GM23248 (cell line): ENCODE data around the gene ARHGEF4.

Experiments used
- EZH2 ChIP-seq: fragments of 200-600 bp; sonication (generic); IDR thresholded peaks from 2 replicates; pipeline ENCODE4 v1.6.1; 2018; ENCODE audit warnings: antibody characterized with exemption, mild to moderate bottlenecking; ENCODE audit not compliant: insufficient read depth, poor library complexity, severe bottlenecking
- EZH2phosphoT487 ChIP-seq: fragments of 200-600 bp; sonication (generic); IDR thresholded peaks from 2 replicates; pipeline ENCODE4 v1.6.1; 2018; ENCODE audit warnings: antibody characterized with exemption, moderate library complexity, mild to moderate bottlenecking, low read depth; ENCODE audit not compliant: insufficient read depth

- TF ChIP-seq EZH2phosphoT487 (no peak), EZH2 (no peak)
These were observed 255.8 kb downstream of the ARHGEF4 start for GRCh38 chr2:131092458-131093005.
